Body of pancreas (tissue), 4 donors: ENCODE results near the gene D2HGDH. TPM values are rescaled to one million over a fixed set of nuclear protein-coding genes. Genes with fewer than 3 reads are reported as not detected.

Source experiments
- ATAC-seq: fragments of 150-250 bp; one replicate; pipeline ENCODE4 v1.9.1; 2016
- DNase-seq, 4 donors: peaks; one replicate each; pipeline ENCODE4 v3.0.0-alpha.2; 2019
- H3K27ac ChIP-seq, 4 donors: fragments of 200-600 bp; sonication (generic); 1 replicate in 3 of 4; 2 replicates in 1 of 4; pipeline versions ENCODE4 v1.5.1 to v1.6.1; 2016 to 2019; ENCODE audit warnings: mild to moderate bottlenecking in 1 of 4, mixed read lengths in 1 of 4, moderate library complexity in 1 of 4
- H3K27me3 ChIP-seq, 2 donors: fragments of 200-600 bp; sonication (generic); one replicate each; pipeline ENCODE4 v1.6.0; 2016; ENCODE audit warnings: mild to moderate bottlenecking in 1 of 2
- H3K36me3 ChIP-seq, 2 donors: fragments of 200-600 bp; sonication (generic); replicated peaks in 1 of 2; 2 replicates each; pipeline ENCODE4 v1.5.1; 2016; ENCODE audit warnings: low read depth in 2 of 2; ENCODE audit not compliant: insufficient read depth in 1 of 2
- H3K4me1 ChIP-seq: fragments of 200-600 bp; sonication (generic); one replicate; pipeline ENCODE4 v1.6.0; 2016
- H3K4me3 ChIP-seq, 2 donors: fragments of 200-600 bp; sonication (generic); 1 replicate in 1 of 2; 2 replicates in 1 of 2; pipeline ENCODE4 v1.5.1; 2016 to 2019
- H3K9me3 ChIP-seq, 3 donors: fragments of 200-600 bp; sonication (generic); 1 replicate in 2 of 3; 2 replicates in 1 of 3; pipeline ENCODE4 v1.5.1; 2016
- CTCF ChIP-seq, 7 experiments: fragments of 450-650 bp in 4 of 7; fragments of 200-600 bp in 3 of 7; sonication (generic) in 3 of 7; IDR thresholded peaks; one replicate each; pipeline ENCODE4 v1.5.1; 2016 to 2019; ENCODE audit warnings: antibody characterized with exemption in 7 of 7
- POLR2A ChIP-seq, 3 donors: fragments of 450-650 bp; IDR thresholded peaks; one replicate each; pipeline ENCODE4 v1.6.1; 2016; ENCODE audit warnings: antibody characterized with exemption in 3 of 3, mild to moderate bottlenecking in 2 of 3
- WGBS, 2 donors: methylation state at CpG; one replicate each; pipeline ENCODE4 v1.1.5; 2017; 5-methylcytosine and 5-hydroxymethylcytosine counted together
- intact Hi-C: fragments of 100-400 bp; cut with DNase I; formaldehyde crosslinking; loops from one replicate; pipeline ENCODE4 v1.15.1; 2023
- total RNA-seq, 2 donors: library from RNA; depleted of rRNA; stranded (reverse); fragments of >200 nt; gene quantifications; one replicate each; pipeline ENCODE4 v1.1.0, GENCODE V29; 2016

Gene D2HGDH
- total RNA-seq, 2 donors from 2014 or later = 27.0 to 42.5 TPM

- H3K4me3 ChIP-seq = no peak overlapping the region
- intact Hi-C loops = no loop called here
- 67 to 87% methylated on average over 2 to 6 of the region's 6 CpGs for WGBS, 2 donors
- no peaks in the 10 kb centered on the region for H3K9me3 ChIP-seq
- DNase-seq (no peak), ATAC-seq (no peak)
- H3K36me3 ChIP-seq = peaks cover 0 to 1% of the 10 kb centered on the region in 2 donors
- H3K27me3 ChIP-seq = no peaks in the 10 kb centered on the region
- H3K27ac ChIP-seq = no peak overlapping the region
- no peak for TF ChIP-seq CTCF (IDR thresholded peaks at IDR 0.05)
- H3K4me1 ChIP-seq = peaks cover 23% of the 10 kb centered on the region
Observed at GRCh38 chr2:241690202-241690717, 44.2 kb upstream of the D2HGDH start.

DNA sequence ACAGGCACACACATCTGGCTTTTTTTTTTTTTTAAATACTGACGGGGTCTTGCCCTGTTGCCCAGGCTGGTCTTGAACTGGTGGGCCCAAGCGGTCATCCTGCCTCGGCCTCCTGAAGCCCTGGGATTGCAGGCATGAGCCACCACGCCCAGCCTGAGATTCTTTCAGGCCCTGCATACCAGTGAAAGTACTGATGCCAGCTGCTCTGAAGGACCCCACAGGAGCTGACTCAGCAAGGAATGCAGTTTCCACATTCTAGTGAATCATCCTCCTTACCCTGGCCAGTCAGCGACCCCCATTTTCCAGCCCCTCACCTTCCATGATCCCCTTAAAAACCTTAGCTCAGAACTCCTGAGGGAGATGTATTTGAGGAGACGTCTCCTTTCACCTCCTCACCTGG lies 42.0 kb upstream of the D2HGDH start:
- no peak for ATAC-seq
- DNase-seq = no peak
- Histone ChIP-seq H3K36me3 (peaks cover 0 to 1% of the 10 kb centered on the region in 2 donors), H3K9me3 (no peaks in the 10 kb centered on the region), H3K4me1 (peaks cover 15% of the 10 kb centered on the region), H3K27me3 (no peaks in the 10 kb centered on the region), H3K27ac (no peak overlapping the region), H3K4me3 (no peak overlapping the region)
- intact Hi-C loops = no loop called here
- 92 to 93% methylated on average over 6 of the region's 6 CpGs for WGBS, 2 donors
- TF ChIP-seq POLR2A (IDR thresholded peaks at IDR 0.05) = no peak
- no peak for TF ChIP-seq CTCF (IDR thresholded peaks at IDR 0.05)

GRCh38 chr2:241695651-241696050 lies 38.8 kb upstream of the D2HGDH start:
- intact Hi-C loops = no loop called here
- 96 to 99% methylated on average over 4 of the region's 4 CpGs for WGBS, 2 donors
- Histone ChIP-seq H3K36me3 (no peaks in the 10 kb centered on the region), H3K4me1 (peaks cover 5% of the 10 kb centered on the region), H3K4me3 (no peak overlapping the region), H3K9me3 (no peaks in the 10 kb centered on the region), H3K27ac (no peak overlapping the region), H3K27me3 (no peaks in the 10 kb centered on the region)
- DNase-seq (no peak), ATAC-seq (no peak)
- TF ChIP-seq CTCF (IDR thresholded peaks at IDR 0.05) (no peak), POLR2A (IDR thresholded peaks at IDR 0.05) (no peak)

- Histone ChIP-seq H3K27ac (peak overlapping the region; percentile 86 to 100 (median 98)), H3K4me3 (peak overlapping the region; percentile 47 to 49), H3K36me3 (peaks cover 0 to 6% of the 10 kb centered on the region in 2 donors), H3K9me3 (no peaks in the 10 kb centered on the region), H3K27me3 (no peaks in the 10 kb centered on the region), H3K4me1 (peaks cover 21% of the 10 kb centered on the region)
- no peak for DNase-seq
- no peak for ATAC-seq
- intact Hi-C loops = no loop called here
- 1 to 3% methylated on average over 17 of the region's 17 CpGs for whole genome bisulfite sequencing, 2 donors
- TF ChIP-seq CTCF (IDR thresholded peaks at IDR 0.05) (peak in 5 of 7 experiments; percentile 22 to 67 (median 47)), POLR2A (IDR thresholded peaks at IDR 0.05) (no peak)
Observed at GRCh38 chr2:241701149-241701398, 33.4 kb upstream of the D2HGDH start.

DNA sequence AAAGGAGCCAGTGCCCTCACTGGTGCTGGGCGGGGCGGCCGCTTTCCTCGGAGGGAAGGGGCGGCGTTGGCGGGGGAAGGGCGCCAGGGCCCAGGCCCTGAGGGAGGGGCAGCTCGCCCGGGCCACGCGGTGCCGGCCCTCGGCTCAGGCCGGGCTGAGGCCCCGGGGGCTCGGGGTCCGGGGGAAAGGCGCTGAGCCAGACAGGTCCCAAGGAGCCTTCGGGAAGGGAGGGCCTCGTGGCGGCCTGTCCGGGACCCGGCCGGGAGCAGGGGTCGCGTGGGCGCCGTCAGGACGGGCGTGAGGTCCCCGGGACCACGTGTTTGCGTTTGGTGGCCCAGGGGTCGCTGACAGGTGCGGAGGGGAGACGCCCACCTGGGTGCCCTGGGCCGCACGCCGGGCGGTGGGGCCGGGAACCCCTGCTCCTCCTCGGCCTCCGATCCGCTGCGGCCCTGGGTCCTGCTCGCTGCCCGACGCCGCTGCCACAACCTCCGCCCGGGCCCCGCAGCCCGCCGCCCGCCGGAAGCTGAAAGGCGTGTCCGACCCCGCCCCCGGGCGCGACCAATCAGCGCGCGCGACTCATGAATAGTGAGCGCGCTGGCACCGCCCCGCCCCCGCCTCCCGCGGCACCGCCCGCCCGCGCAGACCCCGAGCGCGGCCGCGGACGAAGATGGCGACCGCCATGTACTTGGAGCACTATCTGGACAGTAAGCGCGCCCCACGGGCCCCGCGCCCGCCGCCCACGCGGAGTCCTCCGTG lies 32.9 kb upstream of the D2HGDH start, which contains the start of gene ING5:
ING5 (plus strand) TSS at position 641 of the 756 bp plus-strand sequence; CDS start at position 668, 27 bp downstream.
- Histone ChIP-seq H3K27me3 (no peaks in the 10 kb centered on the region), H3K27ac (peak within 1 kb of the TSS; percentile 86 to 100 (median 98)), H3K36me3 (peaks cover 0 to 9% of the 10 kb centered on the region in 2 donors), H3K9me3 (no peaks in the 10 kb centered on the region), H3K4me1 (peaks cover 21% of the 10 kb centered on the region), H3K4me3 (peak within 1 kb of the TSS; percentile 52 to 80)
- 1% methylated on average over 85 of the region's 96 CpGs; no CpG with 5 or more reads in 1 of the 2 donors for WGBS, 2 donors
- TF ChIP-seq CTCF (IDR thresholded peaks at IDR 0.05) = peak in 2 of 7 experiments; percentile 9 to 52
- peak; percentile 86 to 93 (median 88) for TF ChIP-seq POLR2A (IDR thresholded peaks at IDR 0.05)
- intact Hi-C loops = no loop called here
- peak; percentile 89 for ATAC-seq
- peak; percentile 98 to 99 (median 98) for DNase-seq
